ENCODE results near the gene NTMT1. TPM values are rescaled to one million over a fixed set of nuclear protein-coding genes. Genes with fewer than 3 reads are reported as not detected.
A peak's percentile ranks its signal among the peaks of the same experiment; 100 is the strongest.

The NTMT1 gene
- total and polyA plus RNA-seq, 9 donors = 11.7 to 33.1 (median 25.3) TPM

DNA sequence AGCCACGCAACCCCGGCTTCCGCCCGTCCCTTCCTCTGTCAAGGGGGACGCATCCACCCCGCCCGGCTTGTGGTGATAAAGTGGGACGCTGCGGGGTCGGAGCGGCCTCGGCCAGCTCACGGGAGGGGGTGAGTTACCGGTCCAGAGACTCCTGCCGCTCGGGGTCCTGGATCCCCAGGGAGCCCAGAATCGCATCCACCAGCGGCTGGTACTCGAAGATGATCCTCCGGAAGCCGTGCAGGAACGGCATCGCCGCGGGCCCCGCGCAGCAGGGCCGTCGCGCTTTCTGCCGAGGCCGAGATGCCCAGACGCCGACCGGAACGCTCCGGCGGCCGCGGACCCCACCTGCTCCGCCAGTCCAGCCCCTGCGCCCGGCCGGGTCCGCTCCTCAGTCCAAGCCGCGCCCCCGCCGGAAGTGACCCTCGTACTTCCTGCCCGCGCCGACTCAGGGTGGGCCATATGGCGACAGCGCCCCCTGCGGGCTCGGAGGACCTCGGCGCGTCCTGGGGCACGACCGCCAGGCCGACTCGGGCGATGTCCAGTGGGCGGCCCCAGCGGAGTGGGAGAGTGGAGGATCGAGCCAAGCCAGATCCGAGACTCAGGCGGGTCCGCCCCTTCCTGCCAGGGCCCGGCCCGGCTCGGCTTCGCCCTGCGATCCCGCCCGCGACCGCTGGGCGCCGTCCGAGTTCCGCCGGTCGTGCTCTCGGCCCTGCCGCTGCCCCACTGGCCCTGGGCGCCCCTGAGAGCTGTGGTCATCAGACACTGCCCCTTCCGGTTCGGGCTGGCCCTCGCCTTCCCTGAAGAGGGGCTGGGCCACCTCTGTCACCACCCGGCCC, 16.0 kb downstream of the NTMT1 start, which contains the start of gene ASB6:
Gene ASB6 (minus strand): TSS at position 402 of the 836 bp plus-strand sequence. CDS start 152 bp downstream, at position 250.
- H3K9me3 ChIP-seq = no peaks in the 10 kb centered on the region
- intact Hi-C loops (cut with DNase I) = loop anchor here in 3 of 4 donors (5.0 kb wide), 2 partner anchors 140 to 145 kb away; no protein-coding TSS in a partner anchor
- H3K36me3 ChIP-seq = no peaks in the 10 kb centered on the region
- DNase-seq = peak; percentile 98 to 99 (median 99)
- WGBS, 3 donors = 0 to 1% (median 0%) methylated on average over 44 to 93 of the region's 93 CpGs
- H3K27me3 ChIP-seq = no peaks in the 10 kb centered on the region
- TF ChIP-seq, protein P1, sequence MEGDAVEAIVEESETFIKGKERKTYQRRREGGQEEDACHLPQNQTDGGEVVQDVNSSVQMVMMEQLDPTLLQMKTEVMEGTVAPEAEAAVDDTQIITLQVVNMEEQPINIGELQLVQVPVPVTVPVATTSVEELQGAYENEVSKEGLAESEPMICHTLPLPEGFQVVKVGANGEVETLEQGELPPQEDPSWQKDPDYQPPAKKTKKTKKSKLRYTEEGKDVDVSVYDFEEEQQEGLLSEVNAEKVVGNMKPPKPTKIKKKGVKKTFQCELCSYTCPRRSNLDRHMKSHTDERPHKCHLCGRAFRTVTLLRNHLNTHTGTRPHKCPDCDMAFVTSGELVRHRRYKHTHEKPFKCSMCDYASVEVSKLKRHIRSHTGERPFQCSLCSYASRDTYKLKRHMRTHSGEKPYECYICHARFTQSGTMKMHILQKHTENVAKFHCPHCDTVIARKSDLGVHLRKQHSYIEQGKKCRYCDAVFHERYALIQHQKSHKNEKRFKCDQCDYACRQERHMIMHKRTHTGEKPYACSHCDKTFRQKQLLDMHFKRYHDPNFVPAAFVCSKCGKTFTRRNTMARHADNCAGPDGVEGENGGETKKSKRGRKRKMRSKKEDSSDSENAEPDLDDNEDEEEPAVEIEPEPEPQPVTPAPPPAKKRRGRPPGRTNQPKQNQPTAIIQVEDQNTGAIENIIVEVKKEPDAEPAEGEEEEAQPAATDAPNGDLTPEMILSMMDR (IDR thresholded peaks at IDR 0.05) = peak; percentile 99 to 100 (median 100)
- TF ChIP-seq EP300 (IDR thresholded peaks at IDR 0.05) (no peak), POLR2A (IDR thresholded peaks at IDR 0.05) (peak; percentile 35)
- peak within 1 kb of the TSS; percentile 89 for H3K4me3 ChIP-seq
- peaks cover 9% of the 10 kb centered on the region for H3K4me1 ChIP-seq (ENCODE audit: insufficient read depth)
- H3K27ac ChIP-seq = peak within 1 kb of the TSS; percentile 66 to 89

DNA sequence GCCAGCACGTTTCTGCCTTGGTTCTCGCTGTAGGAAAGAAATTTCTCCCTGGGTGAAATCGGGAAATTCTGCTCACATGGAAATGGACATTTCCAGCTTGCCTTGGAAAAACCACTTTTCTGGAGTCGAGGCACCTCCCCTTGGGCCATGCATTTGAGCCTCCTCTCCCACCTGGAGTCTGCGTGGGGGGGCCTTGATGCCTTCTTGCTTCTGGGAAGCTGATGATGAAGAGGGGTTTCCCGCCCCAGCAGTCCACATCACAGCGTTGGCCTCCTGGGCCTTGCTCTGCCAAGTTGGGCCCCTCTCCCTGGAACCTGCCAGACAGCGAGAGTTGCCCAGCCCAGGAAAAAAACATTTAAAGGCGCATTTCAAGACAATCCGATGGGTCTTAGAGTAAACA, 17.7 kb downstream of the NTMT1 start:
- intact Hi-C loops (cut with DNase I) = loop anchor here in 3 of 4 donors (5.0 kb wide), 2 partner anchors 139 to 144 kb away; no protein-coding TSS in a partner anchor
- DNase-seq = peak in 1 of 5 donors; percentile 32
- 73 to 83% (median 83%) methylated on average over 10 of the region's 10 CpGs for WGBS, 3 donors
- Histone ChIP-seq H3K36me3 (no peaks in the 10 kb centered on the region), H3K4me3 (no peak overlapping the region), H3K4me1 (ENCODE audit: insufficient read depth) (peaks cover 9% of the 10 kb centered on the region), H3K9me3 (no peaks in the 10 kb centered on the region), H3K27me3 (no peaks in the 10 kb centered on the region), H3K27ac (no peak overlapping the region)
- TF ChIP-seq EP300 (IDR thresholded peaks at IDR 0.05) (no peak), POLR2A (IDR thresholded peaks at IDR 0.05) (no peak)
- TF ChIP-seq, protein P1 (IDR thresholded peaks at IDR 0.05) = no peak

DNA sequence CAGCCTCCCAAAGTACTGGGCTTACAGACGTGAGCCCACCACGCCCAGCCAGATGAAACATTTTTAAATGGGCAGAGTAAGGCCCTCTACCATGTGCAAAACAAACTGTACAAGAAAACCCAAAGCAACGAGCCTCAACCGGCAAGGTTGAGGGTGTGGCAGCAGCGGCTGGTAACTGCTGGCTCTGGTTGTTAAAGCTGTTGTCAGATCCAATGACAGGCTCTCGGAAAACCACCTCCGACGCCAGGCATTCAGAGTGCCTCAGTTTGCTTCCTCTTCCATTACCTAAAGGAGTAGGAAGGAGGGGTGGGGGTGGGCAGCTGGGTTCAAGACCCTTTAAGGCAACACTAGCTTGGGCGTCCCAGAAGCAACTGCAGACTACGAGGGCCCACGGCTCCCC, 18.4 kb downstream of the NTMT1 start:
- intact Hi-C loops (cut with DNase I) = loop anchor here in 3 of 4 donors (5.0 kb wide), 2 partner anchors 138 to 143 kb away; no protein-coding TSS in a partner anchor
- peak in 2 of 5 donors; percentile 17 to 19 for DNase-seq
- WGBS, 3 donors = 67 to 73% (median 67%) methylated on average over 11 of the region's 11 CpGs

DNA sequence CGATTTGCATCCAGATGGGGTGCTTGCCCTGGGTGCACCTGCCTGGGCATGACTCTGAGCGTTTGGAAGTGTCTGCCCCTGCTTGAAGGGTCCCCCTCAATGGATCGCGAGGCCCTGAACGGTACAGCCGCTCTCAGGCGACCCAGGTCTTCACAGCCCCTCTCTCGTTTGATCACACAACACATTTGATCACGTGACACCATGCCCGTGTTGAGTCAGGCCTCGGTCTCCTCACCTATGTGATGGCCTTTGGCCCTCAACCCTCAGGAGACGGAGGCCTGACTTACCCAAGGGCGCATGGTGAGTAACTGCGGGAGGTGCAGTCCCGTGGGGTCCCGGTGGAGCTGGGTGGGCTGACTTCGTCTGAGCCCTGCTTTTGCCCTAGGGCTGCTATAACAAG, 18.9 kb downstream of the NTMT1 start:
- Histone ChIP-seq H3K27ac (no peak overlapping the region), H3K9me3 (no peaks in the 10 kb centered on the region), H3K4me1 (ENCODE audit: insufficient read depth) (peaks cover 9% of the 10 kb centered on the region), H3K36me3 (no peaks in the 10 kb centered on the region), H3K4me3 (no peak overlapping the region), H3K27me3 (no peaks in the 10 kb centered on the region)
- 69 to 75% (median 71%) methylated on average over 17 of the region's 17 CpGs for WGBS, 3 donors
- peak in 2 of 5 donors; percentile 15 to 18 for DNase-seq
- intact Hi-C loops (cut with DNase I) = loop anchor here (5.0 kb wide), 3 partner anchors 92 to 142 kb away; no protein-coding TSS in a partner anchor
- TF ChIP-seq EP300 (IDR thresholded peaks at IDR 0.05) (no peak), POLR2A (IDR thresholded peaks at IDR 0.05) (no peak)
- TF ChIP-seq, protein P1 (IDR thresholded peaks at IDR 0.05) = no peak

More for the DNA sequence above, 18.4 kb downstream of the NTMT1 start:
- Histone ChIP-seq H3K27ac (no peak overlapping the region), H3K4me1 (ENCODE audit: insufficient read depth) (peaks cover 9% of the 10 kb centered on the region), H3K9me3 (no peaks in the 10 kb centered on the region), H3K4me3 (no peak overlapping the region), H3K27me3 (no peaks in the 10 kb centered on the region), H3K36me3 (no peaks in the 10 kb centered on the region)
- TF ChIP-seq EP300 (IDR thresholded peaks at IDR 0.05) = no peak
- TF ChIP-seq POLR2A (IDR thresholded peaks at IDR 0.05) = no peak
- TF ChIP-seq, protein P1 (IDR thresholded peaks at IDR 0.05) = no peak

Data from ovary (tissue), 9 donors.